Effector CD8-positive, alpha-beta T cell (primary cell): ENCODE results near the gene LGALS13.

ENCODE experiments used
- DNase-seq: peaks from one replicate; lab custom pipeline; 2025; lab: John Stamatoyannopoulos, UW
- total RNA-seq, 4 experiments: gene quantifications; one replicate each; lab custom pipeline; 2026; lab: John Stamatoyannopoulos, UW

LGALS13 gene
- 0 reads per million in 4 experiments for total RNA-seq

DNA sequence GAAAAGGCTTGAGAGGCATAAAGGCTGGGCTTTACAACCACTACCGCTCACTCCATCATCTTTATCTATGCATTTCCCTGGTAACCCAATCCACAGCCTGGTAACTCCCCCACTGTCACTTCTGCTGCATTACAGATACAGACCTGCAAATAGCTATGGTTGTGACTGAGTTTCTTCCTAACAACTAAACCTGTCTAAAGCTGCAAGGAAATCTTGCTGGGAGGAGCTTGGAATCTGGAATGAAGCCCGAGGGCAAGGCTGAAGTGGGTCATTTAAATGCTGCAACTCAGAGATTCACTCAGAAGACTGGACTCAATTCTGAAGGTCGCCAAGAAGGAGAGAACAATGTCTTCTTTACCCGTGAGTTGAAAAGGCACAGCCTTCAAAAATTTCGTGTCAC lies at the start of gene LGALS13:
Gene LGALS13 (plus strand): TSS at position 301 of the 400 bp plus-strand sequence. CDS start 45 bp downstream, at position 346.
- DNase-seq, result no peak

- DNase-seq, result no peak
Measured at GRCh38 chr19:39553082-39553652, 49.2 kb upstream of the LGALS13 start.

DNA sequence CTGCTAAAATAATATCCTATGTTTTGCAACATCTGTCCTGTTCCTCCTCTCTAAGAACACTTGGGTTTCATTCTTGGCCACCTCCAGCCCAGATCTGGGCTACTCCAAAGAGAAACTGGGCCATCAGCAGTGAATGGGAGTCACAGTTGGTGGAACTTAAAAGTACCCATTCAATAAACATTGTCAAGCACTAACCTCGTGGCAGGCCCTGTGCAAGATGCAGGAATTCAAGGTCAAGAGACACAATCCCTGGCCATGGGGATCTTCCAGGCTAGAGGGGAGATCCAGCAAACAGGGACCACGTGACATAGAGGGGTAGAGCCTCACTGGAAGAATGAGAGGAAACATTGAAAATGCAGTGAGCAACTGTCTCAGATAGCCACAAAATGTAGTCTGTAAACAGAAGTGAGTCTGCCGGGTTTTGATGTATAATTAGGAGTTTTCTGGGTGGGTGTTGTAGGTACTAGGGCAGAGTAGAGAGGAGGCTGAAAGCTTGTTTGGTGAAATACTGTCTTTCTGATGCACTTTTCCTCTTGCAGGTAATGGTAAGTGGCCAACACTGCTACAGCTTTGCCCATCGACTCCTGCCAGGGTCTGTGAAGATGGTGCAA lies 47.5 kb upstream of the LGALS13 start:
- no peak for DNase-seq

DNA sequence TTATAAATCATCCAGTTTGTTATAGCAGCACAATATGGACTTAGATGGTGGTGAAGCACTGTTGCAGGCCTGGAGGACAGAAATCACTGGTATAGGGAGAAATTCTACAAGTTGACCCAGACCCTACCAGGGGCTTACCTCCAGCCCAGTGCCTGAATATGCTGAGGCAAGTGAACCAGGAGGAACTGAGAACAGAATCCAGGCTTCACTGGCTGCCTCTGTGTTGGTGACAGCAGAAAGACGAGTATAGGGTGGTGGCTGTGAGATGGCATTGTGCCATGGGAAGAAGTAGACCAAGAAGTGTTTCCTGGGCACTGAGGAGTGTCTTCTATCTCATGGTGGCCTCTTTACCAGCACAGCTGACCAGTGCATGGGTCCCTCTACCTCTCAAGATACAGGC lies 46.4 kb upstream of the LGALS13 start:
- no peak for DNase-seq

- DNase-seq, result no peak
Measured at GRCh38 chr19:39557811-39558623, 44.3 kb upstream of the LGALS13 start.

- DNase-seq, result no peak
Measured at GRCh38 chr19:39558624-39559117, 43.7 kb upstream of the LGALS13 start.

DNA sequence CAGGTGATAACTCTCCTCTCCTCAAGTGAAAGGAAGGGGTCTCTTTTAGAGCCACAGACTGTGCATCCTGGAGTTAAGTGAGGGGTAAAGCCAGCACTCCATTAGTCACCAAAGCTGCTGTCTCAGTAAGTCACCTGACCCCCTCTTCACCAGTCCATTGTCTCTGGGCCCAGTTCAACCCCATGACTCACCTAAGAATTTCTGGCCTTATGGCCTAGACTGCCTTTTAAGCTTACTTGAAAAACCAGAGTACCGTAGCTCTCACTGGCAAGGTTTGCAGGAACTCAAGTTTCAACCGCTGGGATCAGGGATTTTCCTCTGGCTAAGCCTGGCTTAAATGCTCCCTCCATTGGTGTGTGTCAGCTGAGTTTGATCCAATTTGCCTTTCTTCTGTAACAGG lies 38.9 kb upstream of the LGALS13 start:
- no peak for DNase-seq

DNA sequence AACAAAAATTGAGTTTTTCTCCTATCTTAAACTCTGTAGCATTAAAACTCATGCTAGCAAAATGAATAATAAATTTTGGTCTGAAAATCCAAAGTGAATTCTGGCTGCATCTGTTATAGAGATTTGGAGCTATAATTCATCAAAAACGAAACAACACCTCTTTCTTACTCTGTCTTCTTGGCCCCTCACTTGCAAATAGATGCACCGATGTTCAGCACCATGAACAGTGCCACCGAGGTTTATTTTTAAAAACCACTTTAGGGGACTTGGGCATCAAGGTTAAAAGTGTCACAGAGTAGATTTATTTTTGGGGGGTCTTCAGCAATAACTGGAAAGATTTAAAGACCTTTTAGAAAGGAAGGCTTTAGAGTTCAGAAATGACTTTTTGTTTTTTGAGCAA lies 36.3 kb upstream of the LGALS13 start:
- DNase-seq, result no peak

DNA sequence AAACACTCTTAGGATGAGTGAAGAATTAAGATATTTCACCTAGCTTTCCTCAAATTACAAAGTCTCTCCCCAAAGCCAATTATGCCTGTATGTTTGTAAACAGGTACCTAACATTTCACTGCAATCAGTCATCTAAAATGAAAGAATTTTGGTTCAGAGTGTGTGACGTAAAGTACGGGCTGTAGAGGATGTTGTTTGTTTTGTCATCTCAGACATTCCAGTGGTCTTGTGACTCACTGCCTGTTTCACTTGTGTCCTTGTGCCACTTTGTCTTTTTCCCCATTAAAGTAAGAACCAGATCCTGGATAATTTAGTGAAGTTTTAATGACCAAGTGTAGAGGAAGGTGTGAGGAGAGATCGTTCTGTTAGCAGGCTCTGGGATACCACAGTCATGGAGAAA lies 33.7 kb upstream of the LGALS13 start:
- DNase-seq, result no peak

GRCh38 chr19:39582442-39582841 lies 19.9 kb upstream of the LGALS13 start:
- no peak for DNase-seq

DNA sequence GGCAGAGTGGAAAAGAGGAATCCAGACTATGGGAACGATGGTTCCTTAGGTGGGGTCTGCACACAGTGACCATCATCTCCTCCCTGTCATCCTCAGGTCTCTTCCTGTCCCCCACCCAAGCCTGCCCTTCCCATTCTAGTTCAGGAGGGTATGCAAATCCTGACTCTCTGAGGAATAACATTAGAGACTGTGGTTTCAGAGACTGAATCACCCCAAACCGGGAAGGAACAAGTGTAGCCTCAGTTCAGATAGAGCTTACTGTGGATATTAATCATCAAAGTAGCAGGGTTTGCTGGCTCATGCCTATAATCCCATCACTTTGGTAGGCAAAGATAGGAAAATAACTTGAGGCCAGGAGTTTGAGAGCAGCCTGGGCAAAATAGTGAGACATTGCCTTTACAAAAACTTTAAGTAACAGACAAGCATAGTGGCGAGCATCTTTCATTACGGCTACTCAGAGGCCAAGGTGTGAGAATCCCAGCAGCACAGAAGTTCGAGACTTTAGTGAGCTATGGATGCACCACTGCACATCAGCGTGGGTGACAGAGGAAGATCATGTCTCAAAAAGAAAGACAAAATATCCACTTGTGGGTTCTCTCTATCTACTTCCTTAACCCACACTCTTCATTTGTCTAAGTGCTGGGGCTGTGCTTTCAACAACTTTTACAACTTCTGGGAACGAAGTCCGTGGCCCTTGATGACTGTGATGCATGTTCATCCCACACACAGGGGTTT lies 19.3 kb upstream of the LGALS13 start:
- no peak for DNase-seq

- DNase-seq, result no peak
Measured at GRCh38 chr19:39587496-39587895, 14.8 kb upstream of the LGALS13 start.

DNA sequence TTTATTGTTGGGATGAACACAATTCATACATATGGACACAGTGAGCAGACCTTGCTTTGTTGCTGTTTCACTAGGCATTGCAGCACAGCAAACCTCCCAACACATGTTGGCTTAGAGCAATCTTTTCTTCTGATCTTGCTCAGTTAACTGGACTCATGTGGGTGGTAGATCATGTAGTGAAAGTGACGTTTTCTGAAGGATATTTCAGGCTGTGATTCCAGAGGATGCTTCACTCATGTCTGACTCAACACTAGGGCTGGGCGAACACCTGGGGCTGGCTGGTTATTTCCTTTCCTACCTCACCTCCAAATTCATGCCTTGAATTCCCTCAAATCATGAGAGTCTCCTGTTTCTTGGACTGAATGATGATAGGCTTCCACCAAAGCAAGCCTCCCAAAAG lies 14.3 kb upstream of the LGALS13 start:
- no peak for DNase-seq

- no peak for DNase-seq
Measured at GRCh38 chr19:39590265-39590664, 12.1 kb upstream of the LGALS13 start.

- DNase-seq, result no peak
Measured at GRCh38 chr19:39592381-39592780, 9.9 kb upstream of the LGALS13 start.

- DNase-seq, result no peak
Measured at GRCh38 chr19:39595950-39596349, 6.4 kb upstream of the LGALS13 start.

DNA sequence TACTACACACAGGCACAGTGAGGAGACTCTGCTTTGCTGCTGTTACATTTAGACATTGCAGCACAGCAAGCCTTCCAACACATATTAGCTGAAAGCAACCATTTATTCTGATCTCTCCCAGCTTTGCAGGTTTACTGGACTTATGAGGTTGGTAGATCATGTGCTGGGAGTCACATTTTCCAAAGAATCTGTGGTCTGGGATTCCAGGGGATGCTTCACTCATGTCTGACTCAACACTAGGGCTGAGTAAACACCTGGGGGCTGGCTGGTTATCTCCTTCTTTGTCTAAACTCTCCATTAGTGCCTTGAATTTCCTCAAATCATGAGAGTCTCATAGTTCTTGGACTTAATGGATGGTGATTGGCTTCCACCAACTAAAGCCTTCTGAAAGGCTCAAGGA lies 5.4 kb upstream of the LGALS13 start:
- no peak for DNase-seq

GRCh38 chr19:39599116-39599515 lies 3.2 kb upstream of the LGALS13 start:
- DNase-seq, result no peak

DNA sequence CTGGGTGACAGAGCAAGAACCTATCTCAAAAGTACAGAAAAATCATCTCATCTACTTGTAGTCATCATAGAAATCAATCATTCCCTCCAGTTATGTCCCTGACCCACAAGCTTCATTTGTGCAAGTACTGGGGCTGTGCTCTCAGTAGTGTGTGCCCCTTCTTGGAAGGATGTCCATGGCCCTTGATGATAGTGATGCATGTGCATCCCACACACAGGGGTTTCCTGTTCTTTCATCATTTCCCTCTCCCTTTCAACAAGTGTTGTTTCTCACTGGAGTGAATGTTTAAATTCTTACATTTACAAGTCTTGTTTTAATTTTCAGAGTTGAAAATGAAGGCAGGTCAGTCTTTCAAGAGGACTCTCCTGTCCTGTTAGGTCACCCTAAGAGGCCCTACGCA lies 1.5 kb downstream of the LGALS13 start:
- DNase-seq, result no peak

DNA sequence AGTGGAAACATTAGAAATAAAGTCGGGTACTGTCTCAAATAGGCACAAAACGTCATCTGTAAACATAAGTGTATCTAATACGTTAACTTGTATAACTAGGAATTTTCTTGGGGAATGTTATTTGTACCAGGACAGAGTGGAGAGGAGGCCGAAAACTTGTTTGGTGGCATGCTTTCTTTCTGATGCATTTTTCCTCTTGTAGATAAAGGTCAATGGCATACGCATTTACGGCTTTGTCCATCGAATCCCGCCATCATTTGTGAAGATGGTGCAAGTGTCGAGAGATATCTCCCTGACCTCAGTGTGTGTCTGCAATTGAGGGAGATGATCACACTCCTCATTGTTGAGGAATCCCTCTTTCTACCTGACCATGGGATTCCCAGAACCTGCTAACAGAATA lies 4.7 kb downstream of the LGALS13 start:
- no peak for DNase-seq

GRCh38 chr19:39607561-39607960 lies 5.2 kb downstream of the LGALS13 start:
- no peak for DNase-seq

GRCh38 chr19:39613597-39613996 lies 11.3 kb downstream of the LGALS13 start:
- no peak for DNase-seq
